ENCODE data around the gene HTRA3.
A peak's percentile ranks its signal among the peaks of the same experiment; 100 is the strongest.

HTRA3 gene

GRCh38 chr4:8308856-8309771 lies 39.6 kb downstream of the HTRA3 start:
- no peak for DNase-seq (ENCODE audit: low read depth in 2 of 2)

- DNase-seq (ENCODE audit: low read depth in 2 of 2), result no peak
Measured at GRCh38 chr4:8310306-8310705, 40.8 kb downstream of the HTRA3 start.

GRCh38 chr4:8311101-8312068 lies 41.8 kb downstream of the HTRA3 start:
- DNase-seq (ENCODE audit: low read depth in 2 of 2), result no peak

- DNase-seq (ENCODE audit: low read depth in 2 of 2), result no peak
Measured at GRCh38 chr4:8312069-8312445, 42.5 kb downstream of the HTRA3 start.

DNA sequence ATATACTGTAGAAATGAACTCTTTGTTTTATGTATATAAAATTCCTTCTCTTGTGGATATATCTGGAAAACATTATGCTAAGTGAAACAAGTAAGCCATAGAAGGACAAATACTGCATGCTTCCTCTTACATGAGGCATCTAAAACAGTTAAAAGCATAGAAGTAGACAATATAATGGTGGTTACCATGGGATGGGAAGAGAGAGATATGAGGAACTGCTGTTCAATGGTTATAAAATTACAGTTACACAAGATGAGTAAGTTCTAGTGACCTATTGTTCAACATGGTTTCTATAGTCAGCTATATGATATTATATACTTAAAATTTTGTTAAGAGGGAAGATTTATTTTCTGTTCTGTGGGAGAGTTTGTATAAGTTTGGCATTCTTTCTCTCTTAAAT lies 43.4 kb downstream of the HTRA3 start:
- no peak for DNase-seq (ENCODE audit: low read depth in 2 of 2)

DNA sequence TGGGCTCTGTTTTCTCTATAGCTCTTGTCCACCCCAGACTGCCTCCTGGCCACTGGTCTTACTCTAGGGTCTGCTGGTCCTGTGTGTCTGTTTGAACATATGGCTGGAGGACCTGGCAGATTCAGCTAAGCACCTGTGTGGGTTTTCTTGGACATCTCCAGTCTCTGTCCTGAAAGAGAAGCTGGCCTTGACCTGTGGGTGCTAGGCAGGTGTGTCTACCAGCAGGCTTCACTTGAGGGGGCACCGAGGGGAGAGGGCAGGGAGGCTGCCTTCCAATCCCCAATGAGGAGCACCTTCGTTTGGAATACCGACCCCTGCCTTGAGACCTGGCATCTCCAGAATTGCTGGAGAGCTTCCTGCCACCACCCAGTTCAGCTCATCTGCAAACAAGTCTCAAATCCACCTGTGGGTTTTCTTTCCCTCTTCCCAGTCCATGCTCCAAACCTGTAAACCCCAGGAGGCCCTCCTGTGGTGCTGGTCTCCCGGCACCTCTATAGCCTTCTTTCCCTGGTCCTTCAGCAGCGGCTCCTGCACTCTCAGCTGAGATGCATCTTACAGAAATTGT lies 45.2 kb downstream of the HTRA3 start:
- DNase-seq (ENCODE audit: low read depth in 2 of 2), result no peak

DNA sequence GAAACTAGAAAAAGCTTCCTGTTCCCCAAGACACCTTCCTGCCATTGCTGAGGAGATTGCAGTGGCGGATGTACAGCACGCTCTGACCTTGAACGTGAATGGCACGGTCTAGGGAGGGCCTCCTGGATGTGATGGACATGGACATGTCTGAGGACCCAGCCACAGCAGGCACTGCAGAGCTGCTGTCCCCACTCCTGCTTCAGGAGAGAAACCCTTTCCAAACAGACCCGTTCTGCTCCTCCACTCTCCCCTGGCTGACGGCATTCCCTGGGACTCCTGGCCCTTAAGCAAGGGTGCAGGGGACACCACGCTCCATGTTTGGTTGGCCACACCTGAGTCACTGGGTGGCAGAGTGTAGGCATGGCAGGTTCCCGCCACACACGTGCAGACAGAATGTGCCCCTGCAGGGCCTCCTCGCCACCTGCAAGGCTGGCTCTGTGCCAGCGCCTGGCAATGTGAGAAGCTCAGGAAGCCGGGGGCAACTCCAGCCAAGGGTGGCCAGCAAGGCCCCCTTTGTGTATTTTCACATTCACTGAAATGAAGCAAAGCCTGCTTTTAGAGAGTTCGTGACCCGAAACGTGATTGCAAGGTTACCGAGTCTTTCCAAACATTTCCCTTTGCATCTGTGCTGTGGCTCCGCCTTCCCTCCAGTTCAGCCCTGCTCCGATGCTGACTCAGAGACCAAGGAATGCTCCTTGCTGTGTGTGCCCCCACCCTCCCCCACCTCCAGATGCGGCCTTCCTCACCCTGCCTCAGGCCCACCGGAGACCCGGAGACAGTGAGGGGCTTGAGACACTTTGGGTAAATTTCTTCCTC lies 46.1 kb downstream of the HTRA3 start:
- peak; percentile 62 to 73 for DNase-seq (ENCODE audit: low read depth in 2 of 2)

DNA sequence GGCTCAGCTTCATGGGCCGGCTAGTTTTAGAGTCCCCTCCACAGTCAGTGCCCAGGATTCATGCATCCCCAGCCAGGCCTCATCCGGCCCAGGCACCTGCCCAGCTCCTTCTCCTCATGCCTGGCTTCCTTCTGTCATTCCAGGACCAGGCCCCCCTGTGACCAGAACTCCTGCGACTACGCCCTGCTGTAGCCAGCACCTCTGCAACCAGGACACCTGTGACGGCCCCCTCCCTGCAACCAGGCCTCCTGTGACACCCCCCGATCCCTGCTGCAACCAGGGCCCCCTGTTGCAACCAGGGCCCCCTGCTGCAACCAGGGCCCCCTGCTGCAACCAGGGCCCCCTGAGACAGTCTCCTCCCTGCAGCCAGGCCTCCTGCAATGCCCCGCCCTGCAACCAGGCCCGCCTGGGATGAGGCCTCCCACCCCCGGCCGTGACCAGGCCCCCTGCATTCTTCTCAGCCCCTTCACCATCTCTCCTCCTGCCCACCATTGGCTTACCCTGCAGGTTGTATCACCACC lies 46.8 kb downstream of the HTRA3 start:
- no peak for DNase-seq (ENCODE audit: low read depth in 2 of 2)

DNA sequence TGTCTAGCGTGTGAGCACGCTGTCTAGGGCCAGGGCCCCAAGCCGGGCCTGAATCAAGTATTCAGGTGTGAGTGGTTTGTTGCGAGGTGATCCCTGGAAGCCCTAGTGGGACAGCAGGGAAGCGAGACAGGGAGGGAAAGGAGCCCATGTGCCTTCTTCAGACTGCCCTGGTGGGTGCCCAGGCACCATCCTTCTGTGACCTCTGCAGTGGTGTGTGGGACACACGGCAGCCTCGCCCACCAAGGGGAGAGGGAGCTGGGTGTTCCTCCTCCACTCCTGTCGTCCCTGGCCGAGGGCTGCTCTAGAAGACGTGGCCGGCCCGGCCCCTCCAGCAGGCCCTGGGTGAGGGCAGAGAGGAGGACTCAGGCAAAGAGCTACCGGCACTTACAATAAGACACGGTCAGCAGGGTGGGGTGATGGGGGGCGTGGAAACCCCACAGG lies 47.4 kb downstream of the HTRA3 start:
- no peak for DNase-seq (ENCODE audit: low read depth in 2 of 2)

GRCh38 chr4:8317474-8317873 lies 47.9 kb downstream of the HTRA3 start:
- DNase-seq (ENCODE audit: low read depth in 2 of 2), result no peak

DNA sequence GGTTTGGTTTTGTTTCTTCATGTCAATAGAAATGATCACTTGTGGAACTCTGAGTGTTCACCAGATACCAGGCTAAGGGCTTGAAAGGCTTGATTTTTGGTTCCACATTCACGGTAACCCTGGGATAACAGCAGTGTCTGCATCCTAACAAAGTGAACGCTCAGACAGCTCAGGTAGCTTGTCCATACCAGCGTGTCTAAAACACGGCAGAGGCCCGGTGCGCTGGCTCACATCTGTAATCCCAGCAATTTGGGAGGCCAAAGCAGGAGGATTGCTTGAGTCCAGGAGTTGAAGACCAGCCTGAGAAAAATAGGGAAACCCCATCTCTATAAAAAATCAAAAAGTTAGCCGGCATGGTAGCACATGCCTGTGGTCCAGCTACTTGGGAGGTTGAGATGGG lies 49.0 kb downstream of the HTRA3 start:
- DNase-seq (ENCODE audit: low read depth in 2 of 2), result no peak

DNA sequence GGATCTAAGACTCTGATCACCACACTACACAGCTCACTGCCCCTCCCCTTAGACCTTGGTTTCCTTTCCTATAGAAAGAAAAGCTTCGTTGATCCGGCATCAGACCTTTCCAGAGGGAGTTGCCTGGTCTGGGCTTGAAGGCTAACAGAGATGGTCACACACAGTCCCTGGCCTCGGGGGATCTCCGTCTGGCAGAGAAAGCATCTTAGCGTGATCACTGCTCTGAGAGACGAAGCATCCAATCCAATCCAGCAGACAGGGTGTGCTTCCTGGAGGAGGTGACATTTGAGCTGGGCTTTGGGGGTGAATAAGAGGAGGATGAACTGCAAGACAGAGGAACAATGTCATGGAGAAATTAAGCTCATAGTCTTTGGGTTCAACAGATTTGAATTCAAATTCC lies 49.5 kb downstream of the HTRA3 start:
- no peak for DNase-seq (ENCODE audit: low read depth in 2 of 2)

GRCh38 chr4:8319731-8320385 lies 50.3 kb downstream of the HTRA3 start:
- no peak for DNase-seq (ENCODE audit: low read depth in 2 of 2)

DNA sequence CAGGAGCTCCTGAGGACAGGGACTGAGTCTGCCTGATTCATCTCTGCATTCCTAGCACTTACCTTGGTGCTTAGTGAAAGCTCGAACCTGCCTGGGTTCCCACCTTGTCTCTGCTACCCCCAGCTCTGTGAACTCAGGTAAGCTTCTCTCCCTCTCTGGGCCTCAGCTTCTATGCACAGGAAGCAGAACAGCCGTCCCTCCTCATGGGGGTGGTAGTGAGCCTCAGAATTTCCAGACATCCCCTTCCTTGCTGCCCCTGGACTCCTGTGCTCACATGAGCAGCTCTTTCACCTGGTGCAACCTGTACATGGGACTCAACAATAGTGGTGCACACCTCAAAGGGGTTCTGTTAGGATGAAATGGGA lies 50.8 kb downstream of the HTRA3 start:
- no peak for DNase-seq (ENCODE audit: low read depth in 2 of 2)

DNA sequence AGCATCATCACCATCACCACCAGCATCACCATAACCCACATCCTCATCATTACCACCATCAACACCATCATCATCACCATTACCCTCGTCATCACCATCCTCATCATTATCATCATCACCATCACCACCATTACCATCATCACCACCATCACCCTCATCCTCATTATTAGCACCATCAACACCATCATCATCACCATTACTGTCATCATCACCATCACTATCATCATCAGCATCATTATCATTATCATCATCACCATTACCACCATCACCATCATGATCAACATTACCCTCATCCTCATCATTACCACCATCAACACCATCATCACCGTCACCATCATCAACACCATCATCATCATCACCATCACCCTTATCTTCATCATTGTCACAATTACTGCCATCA lies 51.7 kb downstream of the HTRA3 start:
- no peak for DNase-seq (ENCODE audit: low read depth in 2 of 2)

- no peak for DNase-seq (ENCODE audit: low read depth in 2 of 2)
Measured at GRCh38 chr4:8321771-8322170, 52.2 kb downstream of the HTRA3 start.

DNA sequence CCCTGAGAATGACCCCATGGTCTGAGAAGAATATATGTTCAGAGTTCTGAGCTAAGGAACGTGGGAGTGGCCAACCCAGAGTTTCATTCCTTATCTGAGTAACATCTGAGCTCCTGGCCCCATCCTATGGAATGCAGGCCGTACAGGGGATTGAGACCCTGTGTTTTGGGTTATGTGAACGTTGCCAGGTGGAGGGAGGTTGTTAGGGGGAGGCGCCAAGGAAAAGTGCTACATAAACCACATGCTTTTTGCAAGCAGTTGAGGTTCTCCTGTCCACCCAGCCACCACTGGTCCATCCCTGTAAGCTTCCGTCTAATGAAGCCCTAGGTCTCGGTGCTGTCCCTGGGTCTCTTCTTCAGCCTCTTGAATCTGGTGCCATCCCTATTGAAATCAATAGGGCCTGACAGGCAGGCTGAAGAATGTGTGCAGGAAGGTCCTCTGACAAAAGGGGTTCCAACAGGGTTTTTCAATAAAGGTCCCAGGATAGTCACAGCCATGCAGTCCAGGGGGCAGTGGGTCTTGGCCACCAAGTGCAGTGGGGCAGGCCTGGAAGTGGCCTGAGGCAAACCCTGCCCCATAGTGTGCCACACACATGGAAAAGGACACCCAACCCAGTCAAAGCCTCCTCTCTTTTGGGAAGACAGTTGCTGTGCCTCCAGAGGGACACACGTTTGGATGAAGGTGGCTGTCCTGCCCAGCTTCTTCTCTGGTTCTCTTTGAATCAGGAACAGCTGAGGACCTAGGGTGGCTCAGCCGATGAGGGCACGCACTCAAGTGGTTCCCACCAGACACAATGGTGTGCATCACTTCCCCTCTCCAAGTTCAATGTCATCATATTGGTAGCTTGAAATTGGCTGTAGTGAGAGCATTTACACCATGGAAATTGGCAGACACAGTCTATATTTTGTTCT lies 53.5 kb downstream of the HTRA3 start:
- no peak for DNase-seq (ENCODE audit: low read depth in 2 of 2)

DNA sequence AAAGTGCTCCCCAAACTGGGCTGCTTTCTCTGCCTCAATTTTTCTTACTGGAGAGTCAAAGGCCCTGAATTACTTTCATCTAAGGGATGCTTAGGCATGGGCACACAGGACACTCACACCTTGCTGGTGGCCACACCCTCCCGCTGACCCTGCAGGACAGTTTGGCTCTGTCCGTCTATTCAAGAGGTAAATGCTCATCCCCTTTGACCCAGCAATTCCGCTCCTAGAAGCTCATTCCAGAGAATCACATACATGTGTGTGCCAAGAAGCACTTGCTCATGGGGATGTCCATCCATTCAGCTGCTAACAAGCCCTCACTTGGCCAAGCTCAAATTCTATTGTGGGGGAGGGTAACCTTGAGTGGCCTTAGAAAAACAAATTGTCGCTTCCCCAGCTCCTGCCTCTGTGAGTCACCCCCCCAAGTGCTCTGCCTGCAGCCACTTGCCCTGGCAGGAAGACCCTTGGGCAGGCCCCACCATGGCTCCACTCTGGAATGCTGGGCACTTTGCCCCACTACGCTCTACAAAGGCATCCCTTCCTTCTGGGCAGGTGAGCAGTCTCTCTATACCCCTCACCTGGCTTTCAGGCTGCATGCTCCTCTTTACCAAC lies 54.5 kb downstream of the HTRA3 start:
- no peak for DNase-seq (ENCODE audit: low read depth in 2 of 2)

DNA sequence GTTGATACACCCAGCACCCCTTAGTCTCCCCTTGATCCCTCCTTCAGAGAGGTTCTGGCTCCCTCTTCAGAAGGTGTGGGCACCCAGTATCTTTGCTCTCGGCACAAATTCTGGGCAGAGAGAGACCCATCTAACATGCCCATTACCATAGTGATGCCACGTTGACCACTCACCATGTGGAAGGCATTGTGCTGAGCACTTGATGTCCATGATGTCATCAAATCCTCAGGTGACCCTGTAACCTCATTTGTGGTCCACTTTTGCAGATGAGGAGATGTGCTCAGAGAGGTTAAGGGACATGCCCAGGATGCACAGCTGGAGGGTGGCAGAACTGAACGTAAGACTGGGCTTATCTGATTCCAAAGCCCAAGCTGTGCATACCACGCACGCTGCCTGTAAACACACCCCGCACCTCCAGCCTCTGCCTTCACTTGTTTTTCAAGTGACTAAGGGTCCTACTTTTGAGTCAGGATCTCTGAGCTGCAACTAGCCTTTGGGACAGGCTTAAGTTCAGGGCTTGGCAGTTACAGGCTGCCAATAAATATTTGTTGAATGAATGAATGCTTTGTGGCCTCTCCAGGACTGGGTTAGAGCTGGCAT lies 55.2 kb downstream of the HTRA3 start:
- no peak for DNase-seq (ENCODE audit: low read depth in 2 of 2)
